Measurements from ENCODE around the gene SPATA19.

Gene SPATA19

DNA sequence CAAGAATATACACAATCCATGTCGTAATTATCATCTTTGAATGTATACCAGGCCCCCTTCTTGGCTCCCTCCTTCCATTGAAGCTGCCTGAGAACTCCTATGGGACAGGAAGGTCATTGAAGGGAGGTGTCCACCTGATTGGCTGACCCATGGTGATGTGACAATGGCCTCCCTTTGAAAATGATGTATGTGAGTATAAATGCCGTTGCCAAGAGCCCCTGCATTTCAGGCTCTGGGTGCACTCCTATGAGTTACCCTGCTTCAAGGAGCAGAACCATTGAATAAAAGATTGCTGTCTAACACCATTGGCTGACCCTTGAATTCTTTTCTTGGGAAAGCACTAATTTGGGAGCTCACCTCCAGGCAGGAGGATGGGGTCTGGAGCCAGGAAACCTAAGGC lies at the start of gene SPATA19:
SPATA19 (minus strand) TSS at position 101 of the 400 bp plus-strand sequence; CDS start at position 34, 67 bp downstream.
- no peaks in the 10 kb centered on the region for H3K4me1 ChIP-seq (ENCODE audit: control insufficient read depth, insufficient read depth, low read length)
- no peaks in the 10 kb centered on the region for H3K9me3 ChIP-seq (ENCODE audit: control insufficient read depth, insufficient read depth, low read depth, low read length)
- H3K36me3 ChIP-seq (ENCODE audit: control insufficient read depth in 2 of 2, insufficient read depth in 1 of 2, low read length in 2 of 2): no peaks in the 10 kb centered on the region
- TF ChIP-seq ZNF624 (tag by site-specific recombination; IDR thresholded peaks at IDR 0.05) (no peak), ZNF239 (tag by site-specific recombination; IDR thresholded peaks at IDR 0.05) (no peak), RBAK (tag by site-specific recombination; IDR thresholded peaks at IDR 0.05) (no peak), ZBTB20 (tag by site-specific recombination; IDR thresholded peaks at IDR 0.05) (no peak), ZNF354C (tag by site-specific recombination; IDR thresholded peaks at IDR 0.05; ENCODE audit: borderline replicate concordance, low read depth) (no peak), ZNF174 (tag by site-specific recombination; IDR thresholded peaks at IDR 0.05) (no peak), ZNF701 (tag by site-specific recombination; IDR thresholded peaks at IDR 0.05) (no peak), SALL2 (tag by site-specific recombination; IDR thresholded peaks at IDR 0.05; ENCODE audit: borderline replicate concordance) (no peak), GLIS2 (tag by site-specific recombination; IDR thresholded peaks at IDR 0.05) (no peak), ZNF521 (tag by site-specific recombination; IDR thresholded peaks at IDR 0.05) (no peak), ZNF596 (tag by site-specific recombination; IDR thresholded peaks at IDR 0.05) (no peak), ZNF555 (tag by site-specific recombination; conservative IDR thresholded peaks at IDR 0.05) (no peak), ZBTB8A (tag by site-specific recombination; IDR thresholded peaks at IDR 0.05) (no peak), ZNF157 (tag by site-specific recombination; IDR thresholded peaks at IDR 0.05) (no peak), ZBTB17 (tag by site-specific recombination; IDR thresholded peaks at IDR 0.05) (no peak), ZNF214 (tag by site-specific recombination; IDR thresholded peaks at IDR 0.05; ENCODE audit: borderline replicate concordance) (no peak)
- TF ChIP-seq, protein P1, sequence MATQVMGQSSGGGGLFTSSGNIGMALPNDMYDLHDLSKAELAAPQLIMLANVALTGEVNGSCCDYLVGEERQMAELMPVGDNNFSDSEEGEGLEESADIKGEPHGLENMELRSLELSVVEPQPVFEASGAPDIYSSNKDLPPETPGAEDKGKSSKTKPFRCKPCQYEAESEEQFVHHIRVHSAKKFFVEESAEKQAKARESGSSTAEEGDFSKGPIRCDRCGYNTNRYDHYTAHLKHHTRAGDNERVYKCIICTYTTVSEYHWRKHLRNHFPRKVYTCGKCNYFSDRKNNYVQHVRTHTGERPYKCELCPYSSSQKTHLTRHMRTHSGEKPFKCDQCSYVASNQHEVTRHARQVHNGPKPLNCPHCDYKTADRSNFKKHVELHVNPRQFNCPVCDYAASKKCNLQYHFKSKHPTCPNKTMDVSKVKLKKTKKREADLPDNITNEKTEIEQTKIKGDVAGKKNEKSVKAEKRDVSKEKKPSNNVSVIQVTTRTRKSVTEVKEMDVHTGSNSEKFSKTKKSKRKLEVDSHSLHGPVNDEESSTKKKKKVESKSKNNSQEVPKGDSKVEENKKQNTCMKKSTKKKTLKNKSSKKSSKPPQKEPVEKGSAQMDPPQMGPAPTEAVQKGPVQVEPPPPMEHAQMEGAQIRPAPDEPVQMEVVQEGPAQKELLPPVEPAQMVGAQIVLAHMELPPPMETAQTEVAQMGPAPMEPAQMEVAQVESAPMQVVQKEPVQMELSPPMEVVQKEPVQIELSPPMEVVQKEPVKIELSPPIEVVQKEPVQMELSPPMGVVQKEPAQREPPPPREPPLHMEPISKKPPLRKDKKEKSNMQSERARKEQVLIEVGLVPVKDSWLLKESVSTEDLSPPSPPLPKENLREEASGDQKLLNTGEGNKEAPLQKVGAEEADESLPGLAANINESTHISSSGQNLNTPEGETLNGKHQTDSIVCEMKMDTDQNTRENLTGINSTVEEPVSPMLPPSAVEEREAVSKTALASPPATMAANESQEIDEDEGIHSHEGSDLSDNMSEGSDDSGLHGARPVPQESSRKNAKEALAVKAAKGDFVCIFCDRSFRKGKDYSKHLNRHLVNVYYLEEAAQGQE (tag by site-specific recombination; IDR thresholded peaks at IDR 0.05): no peak
- TF ChIP-seq, protein P2, sequence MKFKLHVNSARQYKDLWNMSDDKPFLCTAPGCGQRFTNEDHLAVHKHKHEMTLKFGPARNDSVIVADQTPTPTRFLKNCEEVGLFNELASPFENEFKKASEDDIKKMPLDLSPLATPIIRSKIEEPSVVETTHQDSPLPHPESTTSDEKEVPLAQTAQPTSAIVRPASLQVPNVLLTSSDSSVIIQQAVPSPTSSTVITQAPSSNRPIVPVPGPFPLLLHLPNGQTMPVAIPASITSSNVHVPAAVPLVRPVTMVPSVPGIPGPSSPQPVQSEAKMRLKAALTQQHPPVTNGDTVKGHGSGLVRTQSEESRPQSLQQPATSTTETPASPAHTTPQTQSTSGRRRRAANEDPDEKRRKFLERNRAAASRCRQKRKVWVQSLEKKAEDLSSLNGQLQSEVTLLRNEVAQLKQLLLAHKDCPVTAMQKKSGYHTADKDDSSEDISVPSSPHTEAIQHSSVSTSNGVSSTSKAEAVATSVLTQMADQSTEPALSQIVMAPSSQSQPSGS (tag by site-specific recombination; IDR thresholded peaks at IDR 0.05; ENCODE audit: low read depth): no peak
- no peak within 1 kb of the TSS for H3K4me3 ChIP-seq (ENCODE audit: low read depth, low read length)
- ChIA-PET POLR2A (no interaction called here), CTCF (interaction anchor here (1.8 kb wide), 1 partner anchor 10 kb away, joined by 8 read pairs; no protein-coding TSS in a partner anchor)
- H3K27ac ChIP-seq (ENCODE audit: extremely low read depth, low read depth, low read length): no peak within 1 kb of the TSS

GRCh38 chr11:133895061-133895479 lies 49.8 kb upstream of the SPATA19 start:
- Histone ChIP-seq H3K36me3 (ENCODE audit: control insufficient read depth in 2 of 2, insufficient read depth in 1 of 2, low read length in 2 of 2) (no peaks in the 10 kb centered on the region), H3K4me1 (ENCODE audit: control insufficient read depth, insufficient read depth, low read length) (no peaks in the 10 kb centered on the region), H3K9me3 (ENCODE audit: control insufficient read depth, insufficient read depth, low read depth, low read length) (no peaks in the 10 kb centered on the region), H3K4me3 (ENCODE audit: low read depth, low read length) (no peak overlapping the region), H3K27ac (ENCODE audit: extremely low read depth, low read depth, low read length) (no peak overlapping the region)
- ChIA-PET CTCF (no interaction called here), POLR2A (no interaction called here)
- TF ChIP-seq ZEB2 (tag by site-specific recombination; IDR thresholded peaks at IDR 0.05) (no peak), ZFHX2 (tag by site-specific recombination; conservative IDR thresholded peaks at IDR 0.05) (no peak), ZSCAN18 (tag by site-specific recombination; IDR thresholded peaks at IDR 0.05) (no peak), ZBTB49 (tag by site-specific recombination; IDR thresholded peaks at IDR 0.05; ENCODE audit: low read depth) (no peak), ZNF768 (tag by site-specific recombination; IDR thresholded peaks at IDR 0.05) (no peak), ZNF175 (tag by site-specific recombination; IDR thresholded peaks at IDR 0.05) (no peak), HOXD13 (CRISPR knock-in tag; IDR thresholded peaks at IDR 0.05; ENCODE audit: borderline replicate concordance) (no peak), YY2 (tag by site-specific recombination; IDR thresholded peaks at IDR 0.05) (no peak), ZNF626 (tag by site-specific recombination; IDR thresholded peaks at IDR 0.05) (no peak), SCRT1 (tag by site-specific recombination; IDR thresholded peaks at IDR 0.05; ENCODE audit: borderline replicate concordance) (no peak), ZNF654 (tag by site-specific recombination; IDR thresholded peaks at IDR 0.05; ENCODE audit: low read depth) (no peak), ZIC2 (tag by site-specific recombination; IDR thresholded peaks at IDR 0.05) (no peak)

Data from HEK293 (cell line).